Fibroblast of lung (primary cell): ENCODE results near the gene RASGEF1B.

Experiments
- CTCF ChIP-seq, 2 donors: IDR thresholded peaks in 1 of 2; conservative IDR thresholded peaks in 1 of 2; 1 replicate in 1 of 2; 2 replicates in 1 of 2; pipeline ENCODE4 v1.5.1; 2011 to 2012; ENCODE audit warnings: low read length in 2 of 2, control low read depth in 1 of 2, inconsistent platforms in 1 of 2, low read depth in 1 of 2, mild to moderate bottlenecking in 1 of 2
- EZH2 ChIP-seq: IDR thresholded peaks from 2 replicates; pipeline ENCODE4 v1.5.1; 2012; ENCODE audit warnings: low read length, control low read depth, mild to moderate bottlenecking; ENCODE audit errors: missing control alignments

DNA sequence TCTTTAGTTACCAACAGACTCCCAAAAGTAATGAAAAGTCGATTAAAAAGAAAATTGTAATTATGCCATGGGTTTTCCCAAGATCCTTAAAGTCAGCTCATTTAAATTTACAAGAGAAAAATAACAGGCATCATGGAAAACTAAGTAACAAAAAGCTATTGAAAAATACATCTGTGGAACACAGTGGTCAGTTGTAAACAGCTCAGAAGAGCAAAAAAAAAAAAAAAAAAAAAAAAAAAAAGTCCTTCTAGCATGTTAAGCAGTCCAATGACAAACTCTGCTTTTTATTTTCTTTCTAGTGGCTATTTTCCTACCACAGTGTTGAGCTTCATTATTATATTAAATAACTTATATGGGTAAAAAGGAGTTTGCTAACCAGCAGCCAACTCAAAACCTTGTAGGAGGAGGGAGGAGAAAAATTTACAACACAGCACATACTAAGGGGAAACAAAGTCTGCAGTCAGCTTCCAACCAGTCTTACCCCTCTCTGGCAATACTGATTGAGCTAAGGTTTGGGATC is 44.9 kb downstream of the RASGEF1B start:
- TF ChIP-seq CTCF (conservative IDR thresholded peaks at IDR 0.05 in 1 of 2, IDR thresholded peaks at IDR 0.05 in 1 of 2; ENCODE audit: low read depth in 1 of 2, low read length in 2 of 2) (no peak), EZH2 (no peak)
